Measurements from ENCODE around the gene FLVCR2. TPM values are rescaled to one million over a fixed set of nuclear protein-coding genes. Genes with fewer than 3 reads are reported as not detected.

FLVCR2 gene
- total and polyA plus RNA-seq, 7 experiments from 2014 or later: 0.80 to 9.4 (median 3.5) TPM

- Histone ChIP-seq H3K27ac (ENCODE audit: low read depth, low read length) (no peak overlapping the region), H3K27me3 (ENCODE audit: control insufficient read depth in 2 of 2, insufficient read depth in 2 of 2, low read length in 2 of 2) (no peaks in the 10 kb centered on the region), H3K9me3 (ENCODE audit: control insufficient read depth in 2 of 3, low read length in 3 of 3) (no peaks in the 10 kb centered on the region), H3K4me1 (ENCODE audit: control insufficient read depth in 2 of 2, insufficient read depth in 2 of 2, low read length in 2 of 2) (peaks cover 0 to 6% of the 10 kb centered on the region in 2 donors), H3K36me3 (ENCODE audit: control insufficient read depth in 2 of 3, insufficient read depth in 3 of 3, low read length in 3 of 3) (peaks cover 0 to 42% (median 0%) of the 10 kb centered on the region in 3 experiments), H3K4me3 (ENCODE audit: low read length) (no peak overlapping the region)
- intact Hi-C loops (cut with micrococcal nuclease): no loop called here
- H3K27me3 Mint-ChIP-seq: peaks cover 0 to 6% (median 0%) of the 10 kb centered on the region in 5 donors
- peaks cover 0 to 5% (median 0%) of the 10 kb centered on the region in 11 donors for H3K9me3 Mint-ChIP-seq
- peak overlapping the region in 3 of 9 donors; percentile 12 to 67 (median 36) for H3K27ac Mint-ChIP-seq
- ATAC-seq (no peak), DNase-seq (no peak)
- peaks cover 11 to 43% (median 29%) of the 10 kb centered on the region in 7 donors for H3K4me1 Mint-ChIP-seq
- ChIA-PET CTCF (interaction anchor here (0.6 to 7.4 kb wide), 4 partner anchors 81 to 349 kb away, joined by 3 to 133 read pairs (median 4); partner anchors contain the start of gene FLVCR2), POLR2A (interaction anchor here (0.7 kb wide), 1 partner anchor 784 kb away, joined by 3 read pairs; no protein-coding TSS in a partner anchor)
- H3K4me3 Mint-ChIP-seq: no peak overlapping the region
- peaks cover 0 to 11% (median 3%) of the 10 kb centered on the region in 5 donors for H3K36me3 Mint-ChIP-seq
Measured at GRCh38 chr14:75657331-75657730, 78.9 kb downstream of the FLVCR2 start.

GRCh38 chr14:75658957-75659356, 80.5 kb downstream of the FLVCR2 start:
- Mint-ChIP-seq H3K4me3 (peak overlapping the region in 2 of 10 donors; percentile 7 to 50), H3K4me1 (peaks cover 11 to 46% (median 36%) of the 10 kb centered on the region in 7 donors), H3K9me3 (peaks cover 0 to 5% (median 0%) of the 10 kb centered on the region in 11 donors), H3K27ac (peak overlapping the region in 5 of 9 donors; percentile 4 to 67 (median 12)), H3K36me3 (peaks cover 0 to 8% (median 2%) of the 10 kb centered on the region in 5 donors), H3K27me3 (peaks cover 0 to 6% (median 0%) of the 10 kb centered on the region in 5 donors)
- DNase-seq: no peak
- Histone ChIP-seq H3K36me3 (ENCODE audit: control insufficient read depth in 2 of 3, insufficient read depth in 3 of 3, low read length in 3 of 3) (peaks cover 0 to 34% (median 0%) of the 10 kb centered on the region in 3 experiments), H3K4me3 (ENCODE audit: low read length) (no peak overlapping the region), H3K4me1 (ENCODE audit: control insufficient read depth in 2 of 2, insufficient read depth in 2 of 2, low read length in 2 of 2) (peaks cover 0 to 6% of the 10 kb centered on the region in 2 donors), H3K27me3 (ENCODE audit: control insufficient read depth in 2 of 2, insufficient read depth in 2 of 2, low read length in 2 of 2) (no peaks in the 10 kb centered on the region), H3K9me3 (ENCODE audit: control insufficient read depth in 2 of 3, low read length in 3 of 3) (no peaks in the 10 kb centered on the region), H3K27ac (ENCODE audit: low read depth, low read length) (no peak overlapping the region)
- ATAC-seq: no peak
- intact Hi-C loops (cut with micrococcal nuclease): no loop called here
- POLR2A ChIA-PET: interaction anchor here (0.6 to 0.7 kb wide), 2 partner anchors 10 to 82 kb away, joined by 3 read pairs; no protein-coding TSS in a partner anchor
- CTCF ChIA-PET: interaction anchor here (2.3 to 7.4 kb wide), 2 partner anchors 81 to 83 kb away, joined by 20 to 133 read pairs; partner anchors contain the start of gene FLVCR2

- peak overlapping the region; percentile 94 to 100 (median 97) for H3K27ac Mint-ChIP-seq
- H3K27ac ChIP-seq (ENCODE audit: low read depth, low read length): peak overlapping the region; percentile 89
- H3K4me3 Mint-ChIP-seq: peak overlapping the region; percentile 93 to 100 (median 98)
- peaks cover 0 to 10% (median 5%) of the 10 kb centered on the region in 5 donors for H3K36me3 Mint-ChIP-seq
- H3K4me3 ChIP-seq (ENCODE audit: low read length): peak overlapping the region; percentile 86
- ChIA-PET POLR2A (interaction anchor here (0.7 to 1.7 kb wide), 3 partner anchors 10 to 1149 kb away, joined by 3 to 6 read pairs (median 4); partner anchors contain the start of gene FLVCR2), CTCF (interaction anchor here (0.5 to 2.3 kb wide), 5 partner anchors 36 to 820 kb away, joined by 3 to 20 read pairs (median 3); partner anchors contain the start of gene FLVCR2)
- ATAC-seq: no peak
- peaks cover 0 to 24% (median 0%) of the 10 kb centered on the region in 3 experiments for H3K36me3 ChIP-seq (ENCODE audit: control insufficient read depth in 2 of 3, insufficient read depth in 3 of 3, low read length in 3 of 3)
- peaks cover 0 to 5% (median 0%) of the 10 kb centered on the region in 11 donors for H3K9me3 Mint-ChIP-seq
- no peak for DNase-seq
- peaks cover 11 to 48% (median 39%) of the 10 kb centered on the region in 7 donors for H3K4me1 Mint-ChIP-seq
- H3K4me1 ChIP-seq (ENCODE audit: control insufficient read depth in 2 of 2, insufficient read depth in 2 of 2, low read length in 2 of 2): peaks cover 0 to 6% of the 10 kb centered on the region in 2 donors
- H3K27me3 Mint-ChIP-seq: peaks cover 0 to 6% (median 0%) of the 10 kb centered on the region in 5 donors
- H3K9me3 ChIP-seq (ENCODE audit: control insufficient read depth in 2 of 3, low read length in 3 of 3): no peaks in the 10 kb centered on the region
- no peaks in the 10 kb centered on the region for H3K27me3 ChIP-seq (ENCODE audit: control insufficient read depth in 2 of 2, insufficient read depth in 2 of 2, low read length in 2 of 2)
- intact Hi-C loops (cut with micrococcal nuclease): loop anchor here (1.0 to 10.0 kb wide), 18 partner anchors 137 to 1955 kb away; partner anchors contain the start of genes GPATCH2L (in 2 of the 2), NEK9 (in 2 of the 2), ANGEL1 (in 1 of the 2) and AREL1 (in 1 of the 2)
Measured at GRCh38 chr14:75660238-75660629, 81.8 kb downstream of the FLVCR2 start.

- DNase-seq (peak; percentile 94 to 98 (median 97)), ATAC-seq (peak; percentile 95)
- Histone ChIP-seq H3K4me3 (ENCODE audit: low read length) (peak within 1 kb of the TSS; percentile 86), H3K36me3 (ENCODE audit: control insufficient read depth in 2 of 3, insufficient read depth in 3 of 3, low read length in 3 of 3) (peaks cover 0 to 20% (median 0%) of the 10 kb centered on the region in 3 experiments), H3K4me1 (ENCODE audit: control insufficient read depth in 2 of 2, insufficient read depth in 2 of 2, low read length in 2 of 2) (peaks cover 0 to 6% of the 10 kb centered on the region in 2 donors), H3K27ac (ENCODE audit: low read depth, low read length) (peak within 1 kb of the TSS; percentile 89), H3K9me3 (ENCODE audit: control insufficient read depth in 2 of 3, low read length in 3 of 3) (no peaks in the 10 kb centered on the region), H3K27me3 (ENCODE audit: control insufficient read depth in 2 of 2, insufficient read depth in 2 of 2, low read length in 2 of 2) (no peaks in the 10 kb centered on the region)
- Mint-ChIP-seq H3K4me3 (peak within 1 kb of the TSS; percentile 93 to 100 (median 98)), H3K27me3 (peaks cover 0 to 6% (median 0%) of the 10 kb centered on the region in 5 donors), H3K4me1 (peaks cover 11 to 48% (median 39%) of the 10 kb centered on the region in 7 donors), H3K36me3 (peaks cover 0 to 10% (median 6%) of the 10 kb centered on the region in 5 donors), H3K9me3 (peaks cover 0 to 5% (median 0%) of the 10 kb centered on the region in 11 donors), H3K27ac (peak within 1 kb of the TSS; percentile 94 to 100 (median 97))
- ChIA-PET POLR2A (interaction anchor here (0.6 to 1.7 kb wide), 7 partner anchors 11 to 951 kb away, joined by 3 to 6 read pairs (median 4); partner anchors contain the start of genes FLVCR2 and NEK9), CTCF (interaction anchor here (0.5 to 2.3 kb wide), 4 partner anchors 83 to 554 kb away, joined by 3 to 20 read pairs (median 5); partner anchors contain the start of gene FLVCR2)
- intact Hi-C loops (cut with micrococcal nuclease): loop anchor here (1.0 to 10.0 kb wide), 24 partner anchors 138 to 1954 kb away; partner anchors contain the start of genes GPATCH2L (in 2 of the 2), ISCA2 (in 2 of the 2), NEK9 (in 2 of the 2) and NPC2 (in 2 of the 2)
Measured at GRCh38 chr14:75660630-75661498, 82.4 kb downstream of the FLVCR2 start, which contains the start of the genes ERG28 and TTLL5. ERG28 (minus strand) TSS chr14:75660876; CDS start chr14:75657502, 3,374 bp downstream. TTLL5 (plus strand) TSS chr14:75661246; CDS start chr14:75663150, 1,904 bp downstream.

- ChIA-PET POLR2A (interaction anchor here (0.6 to 1.7 kb wide), 5 partner anchors 43 to 952 kb away, joined by 3 to 6 read pairs (median 3); partner anchors contain the start of gene FLVCR2), CTCF (interaction anchor here (0.9 kb wide), 1 partner anchor 315 kb away, joined by 4 read pairs; no protein-coding TSS in a partner anchor)
- Histone ChIP-seq H3K36me3 (ENCODE audit: control insufficient read depth in 2 of 3, insufficient read depth in 3 of 3, low read length in 3 of 3) (peaks cover 0 to 14% (median 0%) of the 10 kb centered on the region in 3 experiments), H3K9me3 (ENCODE audit: control insufficient read depth in 2 of 3, low read length in 3 of 3) (no peaks in the 10 kb centered on the region), H3K27ac (ENCODE audit: low read depth, low read length) (peak overlapping the region; percentile 89), H3K4me3 (ENCODE audit: low read length) (peak overlapping the region; percentile 86), H3K27me3 (ENCODE audit: control insufficient read depth in 2 of 2, insufficient read depth in 2 of 2, low read length in 2 of 2) (no peaks in the 10 kb centered on the region), H3K4me1 (ENCODE audit: control insufficient read depth in 2 of 2, insufficient read depth in 2 of 2, low read length in 2 of 2) (peaks cover 0 to 6% of the 10 kb centered on the region in 2 donors)
- no peak for DNase-seq
- peaks cover 0 to 5% (median 0%) of the 10 kb centered on the region in 11 donors for H3K9me3 Mint-ChIP-seq
- peaks cover 8 to 48% (median 39%) of the 10 kb centered on the region in 7 donors for H3K4me1 Mint-ChIP-seq
- peak overlapping the region; percentile 94 to 100 (median 97) for H3K27ac Mint-ChIP-seq
- H3K27me3 Mint-ChIP-seq: peaks cover 0 to 6% (median 0%) of the 10 kb centered on the region in 5 donors
- intact Hi-C loops (cut with micrococcal nuclease): loop anchor here (1.0 to 10.0 kb wide), 23 partner anchors 139 to 1953 kb away; partner anchors contain the start of genes GPATCH2L (in 2 of the 2), ISCA2 (in 2 of the 2), NEK9 (in 2 of the 2) and NPC2 (in 2 of the 2)
- peaks cover 0 to 13% (median 6%) of the 10 kb centered on the region in 5 donors for H3K36me3 Mint-ChIP-seq
- H3K4me3 Mint-ChIP-seq: peak overlapping the region; percentile 93 to 100 (median 98)
- no peak for ATAC-seq
Measured at GRCh38 chr14:75661499-75661814, 83.0 kb downstream of the FLVCR2 start.

All from naive thymus-derived CD4-positive, alpha-beta T cell (primary cell).